Epithelial cell of esophagus (primary cell): ENCODE results near the gene ERCC5.

ENCODE experiments used
- DNase-seq: peaks from one replicate; pipeline ENCODE4 v3.0.0; 2010; ENCODE audit warnings: low read depth
- H3K4me3 ChIP-seq: 2 replicates; pipeline ENCODE4 v1.5.1; 2011; ENCODE audit warnings: mild to moderate bottlenecking, low read length, control low read depth
- CTCF ChIP-seq: IDR thresholded peaks from 2 replicates; pipeline ENCODE4 v1.5.1; 2011; ENCODE audit warnings: low read depth, mild to moderate bottlenecking, low read length, control low read depth, inconsistent platforms; ENCODE audit not compliant: insufficient read depth; ENCODE audit errors: missing control alignments

Gene ERCC5

GRCh38 chr13:102922184-102922583, 76.4 kb downstream of the ERCC5 start:
- no peak overlapping the region for H3K4me3 ChIP-seq
- no peak for DNase-seq
- TF ChIP-seq CTCF = no peak
